GM21825 (cell line): ENCODE data around the gene RFT1.
A peak's percentile ranks its signal among the peaks of the same experiment; 100 is the strongest.
"Not testable (repeated sequence)": the region's sequence is repeated elsewhere in the genome, so short reads cannot be mapped to it uniquely, and the experiment has no call there.

ENCODE experiments used
- ATAC-seq: cut with Tn5 transposase; IDR thresholded peaks from one replicate; pipeline ENCODE4 v1.9.1; 2021; ENCODE audit warnings: mild to moderate bottlenecking, moderate library complexity; ENCODE audit not compliant: unreplicated experiment

RFT1 gene

DNA sequence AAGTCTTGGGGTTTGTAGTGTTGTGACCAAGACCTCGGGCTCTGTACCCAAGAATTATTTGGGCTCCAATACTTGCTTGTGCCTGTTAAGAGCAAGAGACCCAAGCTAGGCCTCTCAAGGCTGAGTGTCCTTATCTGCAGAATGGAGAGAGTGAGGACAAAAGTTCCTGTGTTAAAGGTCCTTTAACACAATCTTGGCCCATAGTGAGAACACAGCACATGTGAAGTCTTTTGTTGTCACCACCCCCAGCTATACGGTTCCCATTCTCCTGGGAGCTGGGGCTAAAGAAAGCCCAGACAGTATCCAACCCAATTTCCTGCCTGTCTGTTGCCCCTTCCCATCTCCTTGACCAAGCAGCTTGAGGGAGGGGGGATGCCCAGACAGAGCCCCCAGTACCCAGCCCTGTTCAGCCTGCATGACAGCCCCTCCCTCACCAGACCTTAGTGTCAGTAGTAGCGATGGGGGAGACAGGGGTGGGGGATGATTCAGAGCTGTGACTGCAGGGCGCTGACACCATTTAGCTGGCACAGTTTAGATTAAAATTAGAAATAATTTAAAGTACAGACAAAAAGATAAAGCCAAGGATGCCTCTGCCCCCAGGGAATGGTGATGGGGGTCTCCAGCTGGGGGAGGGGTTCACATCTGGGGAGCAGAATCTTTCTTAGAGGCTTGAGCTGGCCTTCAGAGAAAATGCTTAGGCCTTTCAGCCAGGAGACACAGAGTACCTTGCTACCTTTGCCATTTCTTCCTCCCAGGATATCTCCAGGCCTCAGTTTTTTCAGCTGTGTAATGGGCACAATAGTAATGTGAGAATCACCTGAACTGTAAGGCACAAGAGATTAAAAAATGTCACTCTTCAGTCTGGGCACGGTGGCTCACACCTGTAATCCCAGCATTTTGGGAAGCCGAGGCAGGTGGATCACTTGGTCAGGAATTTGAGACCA is 33.5 kb upstream of the RFT1 start:
- no peak for ATAC-seq

DNA sequence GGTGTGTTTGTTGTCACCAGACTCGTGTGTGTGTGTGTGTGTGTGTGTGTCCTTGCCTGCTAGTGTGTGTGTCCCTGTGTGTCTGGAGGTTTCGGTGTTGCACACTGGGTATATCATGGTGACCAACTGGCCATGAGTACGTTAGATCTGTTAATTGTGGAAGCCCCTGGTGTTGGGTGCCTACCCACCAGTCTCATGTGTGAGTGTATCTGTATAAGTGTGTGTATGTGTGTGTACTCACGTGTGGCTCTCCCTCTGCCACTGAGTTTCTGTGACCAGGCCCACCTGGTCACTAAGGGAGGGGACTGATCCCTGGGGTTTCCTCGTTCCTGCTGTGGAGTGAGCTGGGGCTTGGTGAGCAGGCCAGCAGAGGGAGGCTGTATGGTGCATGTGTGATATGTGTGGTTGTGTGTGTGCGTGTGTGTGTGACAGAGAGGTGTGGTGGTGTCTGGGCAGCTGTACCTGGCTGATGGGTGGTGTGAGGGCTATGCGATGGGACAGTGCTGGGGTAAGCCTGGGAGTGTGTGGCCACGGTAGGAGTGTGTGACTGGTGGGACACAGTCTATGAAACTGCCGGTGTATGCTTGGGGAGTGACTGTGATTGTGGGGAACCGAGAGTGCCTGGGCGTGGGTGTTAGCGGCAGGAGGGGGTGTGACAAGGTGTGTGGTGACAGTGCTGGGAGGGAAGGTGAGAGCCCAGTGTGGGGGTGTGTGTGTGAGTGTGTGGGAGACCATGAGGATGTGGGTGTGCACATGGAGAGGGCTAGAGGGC is 32.6 kb upstream of the RFT1 start:
- peak; percentile 22 for ATAC-seq

DNA sequence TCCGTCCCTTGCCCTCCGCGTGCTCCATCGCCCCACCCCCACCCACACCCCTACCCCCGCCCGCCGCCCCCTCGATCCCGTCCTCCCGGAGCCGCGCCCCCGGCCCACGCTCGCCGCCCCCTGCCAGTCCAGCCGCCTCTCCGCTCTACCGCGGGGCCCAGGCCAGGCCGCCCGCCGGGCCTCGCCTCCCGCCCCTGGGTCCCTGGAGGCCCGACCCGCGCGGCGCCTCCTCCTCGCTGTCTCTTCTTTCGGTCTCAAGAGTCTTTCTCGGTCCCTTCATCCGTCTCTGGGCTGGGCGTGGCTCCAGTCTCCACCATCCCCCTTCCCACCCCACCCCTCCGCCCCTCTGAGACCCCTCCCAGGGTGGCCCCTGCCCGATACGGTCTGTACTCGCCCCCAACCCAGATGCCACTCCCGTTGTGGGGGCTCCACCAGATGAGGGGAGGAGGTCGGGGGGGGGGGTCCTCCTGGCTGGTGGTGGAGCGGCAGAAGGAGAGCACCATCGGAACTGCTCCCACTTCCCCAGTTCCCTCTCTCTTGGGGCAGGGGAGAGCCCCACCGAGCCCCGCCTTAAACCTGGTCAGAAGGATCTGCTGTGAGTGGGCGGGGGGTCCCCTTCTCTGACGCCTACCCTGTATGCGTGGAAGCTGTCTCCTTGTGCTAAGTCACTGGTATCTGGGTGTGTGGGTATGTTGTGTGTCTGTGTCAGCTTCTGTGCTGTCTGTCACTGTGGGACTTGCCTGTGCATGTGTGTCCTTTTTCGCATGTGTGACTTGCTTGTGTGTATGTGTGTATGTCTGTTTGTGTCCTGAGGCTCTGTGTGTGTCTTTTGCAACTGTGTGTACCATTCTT is 31.8 kb upstream of the RFT1 start:
- no peak for ATAC-seq

DNA sequence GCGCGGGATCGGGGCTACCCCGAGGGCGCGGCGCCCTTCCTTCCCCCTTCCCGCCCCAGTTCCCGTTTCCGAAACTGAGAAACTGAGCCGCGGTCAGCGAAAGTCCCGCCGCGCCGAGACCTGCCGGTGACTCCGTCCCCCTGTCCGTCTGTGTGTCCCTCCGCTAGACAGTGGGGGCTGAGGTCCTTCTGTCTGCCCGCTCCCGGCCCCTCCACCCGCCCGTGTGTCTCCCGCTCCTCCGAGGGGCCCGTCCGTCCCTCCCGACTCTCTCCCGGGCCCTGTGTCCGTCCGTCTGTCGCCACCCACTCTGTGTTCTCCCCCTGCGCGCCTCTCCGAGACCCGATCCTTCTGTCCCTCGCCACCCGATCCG is 31.2 kb upstream of the RFT1 start:
- peak; percentile 6 for ATAC-seq

DNA sequence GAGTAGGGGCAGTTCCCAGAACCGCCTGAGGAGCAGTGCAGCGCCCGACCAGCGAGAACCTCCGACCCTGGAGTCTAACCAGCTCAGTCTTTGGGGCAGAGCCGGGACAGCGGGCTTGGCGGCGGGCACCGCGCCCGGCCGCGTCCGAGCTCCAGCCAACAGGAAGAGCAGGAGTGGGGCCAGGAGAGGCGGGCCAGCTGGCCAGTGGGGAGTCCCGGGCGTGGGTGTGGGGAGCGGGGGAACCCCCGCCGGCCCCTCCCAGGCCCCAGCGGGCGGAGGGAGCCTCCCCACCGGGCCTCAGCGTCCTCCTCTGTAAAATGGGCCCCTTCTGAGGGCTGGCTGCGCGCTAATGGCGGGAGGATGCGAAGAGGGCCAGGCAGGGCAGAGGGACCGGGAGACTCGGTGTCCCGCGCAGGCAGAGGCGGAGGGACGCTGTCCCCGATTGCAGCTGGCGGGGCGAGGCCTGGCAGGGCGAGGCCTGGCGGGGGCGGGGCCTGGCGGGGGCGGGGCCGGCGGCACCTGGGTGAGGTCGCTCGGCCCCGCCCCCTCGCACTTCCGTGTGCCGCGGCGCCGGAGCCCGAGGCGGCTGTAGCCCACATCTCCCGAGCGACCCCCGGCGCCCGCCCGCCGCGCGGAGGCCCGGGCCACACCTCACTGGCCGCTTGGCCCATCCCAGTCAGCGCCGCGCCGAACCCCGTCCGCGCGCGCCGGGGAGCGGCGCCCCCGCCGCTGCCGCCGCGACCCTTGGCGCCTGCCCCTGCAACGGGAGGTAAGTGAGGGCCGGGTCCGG is 30.6 kb upstream of the RFT1 start, which contains the start of gene PRKCD:
Gene PRKCD (plus strand): TSS at position 550 of the 790 bp plus-strand sequence. CDS start 17,214 bp downstream, outside the sequence.
- ATAC-seq = peak; percentile 54

DNA sequence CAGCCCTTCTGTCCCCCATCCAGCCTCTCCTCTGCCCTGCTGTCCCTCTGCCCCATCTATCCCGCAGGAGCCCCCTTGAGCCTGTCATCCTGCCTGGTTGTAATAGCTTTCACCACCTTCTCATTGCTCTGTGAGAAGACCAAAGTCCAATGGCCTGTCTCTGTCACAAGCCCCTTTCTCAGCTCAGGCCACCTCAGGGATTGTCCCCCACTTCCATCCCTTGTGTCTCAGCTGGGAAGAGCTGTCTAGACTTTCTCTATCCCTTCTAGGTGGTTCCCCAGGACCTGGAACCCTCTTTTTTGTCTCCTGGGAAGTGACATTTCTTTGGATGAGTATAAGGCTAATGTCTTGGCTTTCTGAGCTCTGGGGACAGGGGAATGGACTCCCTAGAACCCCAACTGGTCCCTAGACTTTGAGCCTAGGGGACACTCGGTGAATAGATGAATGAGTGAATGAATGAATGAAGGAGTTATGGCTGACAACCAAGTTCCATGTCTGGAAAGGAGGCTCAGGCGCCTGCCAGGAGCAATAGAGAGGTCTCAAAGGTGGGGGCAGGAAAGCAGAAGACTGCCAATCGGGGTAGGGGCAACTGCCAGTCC is 29.9 kb upstream of the RFT1 start:
- ATAC-seq = no peak

DNA sequence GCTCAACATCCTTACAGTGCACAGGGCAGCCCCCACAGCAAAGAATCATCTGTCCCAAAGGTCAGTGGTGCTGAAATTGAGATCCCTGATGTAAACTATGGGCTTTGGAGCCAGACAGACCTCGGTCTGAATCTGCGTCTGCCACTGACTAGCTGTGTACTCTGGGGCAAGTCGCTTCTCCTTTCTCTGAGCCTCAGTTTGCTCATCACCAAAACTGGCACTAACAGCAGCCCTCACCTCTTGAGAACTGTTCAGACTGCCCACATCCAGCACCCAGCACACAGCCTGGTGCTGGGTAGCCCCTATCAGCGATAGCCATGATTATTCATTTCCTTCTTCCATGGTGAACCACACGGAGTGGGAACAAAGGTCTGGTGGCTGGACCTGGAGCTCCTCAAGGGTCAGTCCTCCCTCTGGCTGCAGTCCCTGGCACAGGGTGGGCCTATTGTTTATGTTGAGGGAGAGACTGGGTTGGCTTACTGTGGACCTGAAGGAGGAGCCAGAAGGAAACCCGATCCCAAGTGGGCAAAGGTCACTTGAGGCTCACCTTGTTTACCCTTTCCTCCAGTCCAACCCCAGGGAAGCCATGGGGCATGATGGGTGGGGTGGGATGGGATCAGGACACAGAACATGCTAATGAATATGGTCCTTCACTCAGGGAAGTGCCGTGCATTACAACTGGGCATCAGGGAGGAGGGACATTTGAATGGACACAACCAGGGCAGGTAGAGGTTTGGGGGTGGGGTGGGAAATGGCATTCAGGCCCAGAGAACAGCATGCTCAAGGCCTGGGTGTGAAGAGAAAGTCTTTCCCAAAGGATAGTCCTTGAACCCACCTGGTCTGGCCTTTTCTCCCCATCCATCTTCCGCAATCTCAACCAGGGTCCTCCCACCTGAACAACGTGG is 29.2 kb upstream of the RFT1 start:
- ATAC-seq = no peak

DNA sequence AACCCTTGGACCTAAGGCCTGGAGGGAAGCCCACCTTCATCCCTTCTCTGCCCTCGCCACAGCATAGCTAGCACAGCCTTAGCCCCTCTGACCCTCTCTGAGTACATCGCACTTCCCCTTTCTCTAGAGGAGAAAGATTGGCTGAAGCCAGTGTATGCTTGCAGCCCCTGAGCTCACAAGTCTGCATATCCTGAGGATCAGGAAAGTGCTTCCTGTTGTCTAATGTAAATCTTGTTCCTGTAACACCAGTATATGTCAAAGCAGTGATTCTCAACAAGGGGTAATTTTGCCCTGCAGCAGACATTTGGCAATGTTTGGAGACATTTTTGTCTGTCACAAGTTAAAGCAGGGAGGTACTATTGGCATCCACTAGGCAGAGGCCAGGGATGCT is 28.5 kb upstream of the RFT1 start:
- ATAC-seq = no peak

DNA sequence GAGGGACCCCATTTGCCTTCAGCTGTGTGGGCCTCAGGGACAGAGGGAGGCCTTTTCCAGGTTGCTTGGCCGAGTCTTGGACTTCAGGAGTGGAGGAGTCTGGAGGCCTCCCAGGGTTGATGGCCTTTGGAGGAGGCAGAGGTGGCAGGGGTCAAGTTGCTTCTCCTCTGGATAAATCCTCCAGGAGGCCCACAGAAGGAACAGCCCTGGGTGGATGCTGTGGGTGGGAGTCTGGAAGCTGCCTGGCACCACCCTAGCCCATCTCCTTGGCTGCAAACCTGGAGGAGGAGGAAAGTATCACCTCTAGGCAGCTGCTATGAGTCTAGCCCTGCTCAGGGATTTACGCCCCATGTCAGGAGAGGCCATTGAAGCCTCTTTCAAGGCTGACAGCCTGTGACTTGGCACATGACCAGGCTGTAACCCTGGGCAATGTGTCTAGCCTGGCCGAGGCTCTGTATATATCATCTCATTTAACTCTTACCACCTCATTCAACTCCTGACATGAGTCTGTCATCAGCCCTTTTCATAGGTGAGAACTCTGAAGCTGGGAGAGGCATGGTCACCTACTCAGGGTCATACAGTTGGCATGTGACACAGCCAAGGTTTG is 27.8 kb upstream of the RFT1 start:
- no peak for ATAC-seq

DNA sequence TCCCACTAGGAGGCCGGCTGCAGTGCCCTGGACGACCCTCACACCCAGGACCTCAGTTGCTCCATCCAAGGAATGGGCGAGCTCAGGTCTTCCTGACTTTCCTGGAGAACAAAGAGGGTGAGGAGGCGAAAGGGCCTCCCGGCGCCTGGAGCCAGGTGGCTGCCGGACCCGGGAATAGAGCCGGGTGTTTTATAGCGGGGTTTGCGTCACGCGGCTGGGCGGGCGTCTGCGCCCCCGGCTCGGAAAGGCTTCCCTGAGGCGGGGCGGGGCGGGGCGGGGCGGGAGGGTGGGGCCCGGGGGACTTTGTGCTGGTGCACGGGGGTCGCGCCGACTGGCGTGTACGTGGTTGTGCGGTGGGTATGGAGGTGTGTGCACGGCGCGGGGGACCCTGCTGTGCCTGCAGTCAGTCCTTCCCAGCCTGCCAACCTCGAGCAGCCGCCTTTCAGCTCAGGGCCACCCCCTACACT is 26.2 kb upstream of the RFT1 start:
- ATAC-seq = no peak

DNA sequence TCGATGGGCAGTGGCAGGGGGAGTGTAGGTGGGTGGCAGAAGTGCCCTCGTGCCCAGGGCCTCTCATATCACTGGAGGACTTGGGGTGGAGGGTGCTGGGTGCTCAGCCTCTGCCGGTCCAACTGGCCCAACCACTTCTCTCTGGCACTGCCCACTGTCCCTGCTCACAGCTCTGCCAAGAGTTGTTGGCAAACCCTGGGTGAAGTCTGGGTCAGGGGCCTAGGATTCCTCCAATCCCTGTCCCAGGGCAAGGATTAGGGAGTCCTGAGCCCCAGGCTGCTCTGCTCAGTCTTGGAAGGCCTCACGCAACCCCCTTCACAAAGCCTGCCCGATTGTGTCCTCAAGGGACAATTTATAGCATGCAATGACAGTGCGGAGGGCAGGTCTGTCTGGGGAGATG is 25.5 kb upstream of the RFT1 start:
- no peak for ATAC-seq

DNA sequence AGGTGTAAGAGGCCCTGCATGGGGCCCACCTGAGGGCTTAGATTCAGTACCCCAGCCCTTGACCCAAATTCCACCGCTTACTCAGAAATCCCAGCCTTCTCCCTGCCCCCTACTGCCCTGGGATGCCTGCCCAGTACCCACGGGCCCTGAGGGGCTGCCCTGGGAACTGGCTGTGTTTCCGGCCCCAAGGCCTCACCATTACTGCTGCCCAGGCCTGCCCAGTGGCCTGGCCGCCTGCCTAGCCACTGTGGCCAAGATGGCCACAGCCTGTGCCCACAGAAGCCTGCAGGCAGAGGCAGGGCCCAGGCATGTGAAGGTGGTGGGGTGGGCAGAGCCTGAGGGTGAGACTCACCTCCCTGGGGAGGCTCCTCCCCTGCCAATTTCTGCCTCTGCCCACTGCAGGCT is 24.6 kb upstream of the RFT1 start:
- ATAC-seq = no peak

DNA sequence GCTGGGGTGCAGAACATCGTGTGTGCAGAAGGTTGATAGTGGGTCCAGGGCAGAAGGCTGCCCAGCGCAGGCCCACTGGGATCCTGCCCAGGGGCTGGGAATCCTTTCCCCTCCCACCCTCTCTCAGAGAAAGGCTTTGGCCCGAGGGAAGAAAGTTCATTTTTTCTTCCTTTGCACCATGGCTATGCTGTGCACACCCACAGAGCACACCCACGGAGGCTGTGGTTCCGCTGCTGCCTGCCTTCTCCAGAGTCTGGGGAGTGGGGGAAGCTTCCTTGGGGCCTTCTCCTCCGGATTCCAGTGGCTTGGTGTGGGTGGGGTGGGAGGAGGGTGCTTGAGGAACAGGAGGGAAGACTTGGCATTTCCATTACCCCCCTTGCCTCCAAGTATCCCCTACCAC is 23.7 kb upstream of the RFT1 start:
- no peak for ATAC-seq

DNA sequence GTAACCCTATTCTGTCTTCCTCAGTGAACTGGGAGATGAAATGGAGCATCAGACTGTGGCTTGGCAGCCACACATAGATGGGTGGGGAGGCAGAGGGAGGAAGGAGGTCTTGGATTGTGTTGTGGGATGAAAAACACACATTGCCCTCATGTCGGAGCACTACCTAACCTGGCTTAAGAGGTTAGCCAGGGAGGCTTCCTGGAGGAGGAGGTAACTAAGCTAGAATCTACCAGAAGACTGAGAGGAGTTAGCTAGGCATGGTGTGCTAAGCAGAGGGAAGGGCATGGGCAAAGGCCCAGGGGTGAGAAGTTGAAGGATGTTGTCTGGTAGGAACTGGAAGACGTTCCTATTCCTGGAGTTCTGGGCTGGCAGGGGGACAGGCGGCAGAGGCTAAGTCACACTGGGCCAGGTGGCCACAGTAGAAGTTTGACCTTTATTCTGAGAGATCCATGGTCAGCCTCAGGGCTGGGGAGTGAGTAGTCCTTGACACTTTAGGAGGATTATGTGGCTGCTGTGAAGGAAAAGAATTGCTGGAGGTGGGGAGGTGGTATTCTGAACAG is 23.1 kb upstream of the RFT1 start:
- ATAC-seq = no peak

DNA sequence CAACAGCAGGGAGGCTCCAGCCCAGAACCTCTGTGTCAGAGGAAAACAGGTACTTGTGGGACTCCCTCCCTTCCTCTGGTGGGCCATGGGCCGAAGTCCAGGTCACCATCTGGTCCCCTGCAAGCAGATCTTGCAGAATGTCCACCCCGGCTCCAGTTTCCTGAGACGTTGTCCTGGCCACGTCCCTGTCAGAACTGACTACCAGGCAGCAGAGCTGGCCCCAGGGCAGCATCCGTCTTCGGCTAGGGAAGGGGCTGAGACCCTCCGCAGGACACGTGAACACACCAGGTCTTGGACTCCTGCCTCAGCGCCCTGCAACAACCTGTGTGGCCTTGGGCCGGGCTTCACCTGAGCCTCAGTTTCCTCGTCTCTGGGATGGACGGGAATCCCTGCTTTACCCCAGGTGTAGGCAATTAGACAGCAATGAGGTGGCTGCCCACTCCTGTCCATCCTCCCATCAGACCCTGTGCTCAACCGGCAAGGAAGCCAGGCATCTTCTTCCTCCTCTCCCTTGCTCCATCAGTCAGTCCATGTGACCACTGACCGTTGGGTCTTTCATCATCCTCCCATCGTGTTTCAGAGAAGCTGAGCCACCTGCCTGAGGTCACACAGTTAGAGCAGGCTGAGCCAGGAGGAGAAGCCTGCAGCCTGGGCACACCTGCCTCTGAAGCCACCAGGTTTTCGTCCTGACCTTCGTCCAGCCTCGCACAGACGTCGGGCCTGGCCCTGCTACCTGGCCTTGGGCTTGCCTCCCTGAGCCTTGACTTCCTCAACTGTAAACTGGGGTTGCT is 21.8 kb upstream of the RFT1 start:
- no peak for ATAC-seq

DNA sequence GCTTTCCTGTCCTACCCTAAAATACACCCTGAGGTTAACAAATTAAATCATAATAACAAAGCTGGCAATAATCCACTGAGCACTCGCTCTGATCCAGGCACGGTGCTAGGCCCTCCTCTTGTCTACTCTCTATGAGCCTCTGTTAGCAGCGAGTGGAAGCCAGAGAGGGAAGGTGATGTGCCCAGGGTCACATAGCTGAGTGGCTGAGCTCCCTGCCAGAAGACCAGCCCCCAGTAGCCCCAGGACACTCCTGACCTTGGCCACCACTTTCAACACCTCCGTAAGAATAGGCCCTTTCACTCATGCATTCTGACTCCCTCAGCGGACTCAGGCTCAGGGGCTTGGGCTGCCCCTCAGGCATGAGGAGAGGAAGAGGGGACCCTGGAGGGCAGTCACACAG is 21.2 kb upstream of the RFT1 start:
- ATAC-seq = no peak

DNA sequence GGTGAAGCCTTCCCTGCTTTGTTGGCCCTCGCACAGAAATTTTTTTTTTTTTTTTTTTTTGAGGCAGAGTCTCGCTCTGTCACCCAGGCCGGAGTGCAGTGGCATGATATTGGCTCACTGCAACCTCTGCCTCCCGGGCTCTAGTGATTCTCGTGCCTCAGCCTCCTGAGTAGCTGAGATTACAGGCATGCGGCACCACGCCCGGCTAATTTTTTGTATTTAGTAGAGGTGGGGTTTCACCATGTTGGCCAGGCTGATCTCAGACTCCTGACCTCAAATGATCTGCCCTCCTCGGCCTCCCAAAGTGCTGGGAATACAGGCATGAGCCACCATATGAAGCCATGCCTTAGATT is 20.8 kb upstream of the RFT1 start:
- not testable (repeated sequence) for ATAC-seq
